Natural killer cell treated with Interleukin-12 subunit alpha and Interleukin-12 subunit beta and Interleukin-15 and Interleukin-18, amount 100 ng/mL, for 72 hours (primary cell): ENCODE measurements around the gene CFAP58. TPM values are rescaled to one million over a fixed set of nuclear protein-coding genes. Genes with fewer than 3 reads are reported as not detected.
A peak's percentile ranks its signal among the peaks of the same experiment; 100 is the strongest.

Experiments used
- ATAC-seq, 2 donors: fragments of 150-1000 bp; cut with Tn5 transposase in 1 of 2; sonication (Bioruptor Pico), chemical (Tn5 transposase) in 1 of 2; 2 replicates each; pipeline ENCODE4 v1.10.0; 2021
- DNase-seq: peaks from one replicate; pipeline ENCODE4 v3.0.0; 2022; ENCODE audit warnings: low spot score
- H3K27ac Mint-ChIP-seq, 2 donors: 1 replicate in 1 of 2; 2 replicates in 1 of 2; pipeline ENCODE4 v1.8.0; 2022; ENCODE audit warnings: mixed read lengths in 2 of 2, mild to moderate bottlenecking in 1 of 2, moderate library complexity in 1 of 2
- H3K27me3 Mint-ChIP-seq, 2 donors: 1 replicate in 1 of 2; 2 replicates in 1 of 2; pipeline ENCODE4 v1.8.0; 2022; ENCODE audit warnings: mixed read lengths in 2 of 2
- H3K36me3 Mint-ChIP-seq: one replicate; pipeline ENCODE4 v1.8.0; 2022; ENCODE audit warnings: mixed read lengths
- H3K4me1 Mint-ChIP-seq, 2 donors: 1 replicate in 1 of 2; 2 replicates in 1 of 2; pipeline ENCODE4 v1.8.0; 2022; ENCODE audit warnings: low read depth in 2 of 2, mixed read lengths in 2 of 2, mild to moderate bottlenecking in 1 of 2
- H3K4me3 Mint-ChIP-seq: one replicate; pipeline ENCODE4 v1.8.0; 2022; ENCODE audit warnings: mixed read lengths
- H3K9me3 Mint-ChIP-seq: 2 replicates; pipeline ENCODE4 v1.8.0; 2022; ENCODE audit warnings: mixed read lengths
- total RNA-seq, 2 donors: library from RNA; stranded (reverse); gene quantifications; one replicate each; pipeline ENCODE4 v1.2.3, GENCODE V29; 2022

CFAP58 gene
- total RNA-seq, 2 donors from 2014 or later: 0.38 to 0.67 TPM

DNA sequence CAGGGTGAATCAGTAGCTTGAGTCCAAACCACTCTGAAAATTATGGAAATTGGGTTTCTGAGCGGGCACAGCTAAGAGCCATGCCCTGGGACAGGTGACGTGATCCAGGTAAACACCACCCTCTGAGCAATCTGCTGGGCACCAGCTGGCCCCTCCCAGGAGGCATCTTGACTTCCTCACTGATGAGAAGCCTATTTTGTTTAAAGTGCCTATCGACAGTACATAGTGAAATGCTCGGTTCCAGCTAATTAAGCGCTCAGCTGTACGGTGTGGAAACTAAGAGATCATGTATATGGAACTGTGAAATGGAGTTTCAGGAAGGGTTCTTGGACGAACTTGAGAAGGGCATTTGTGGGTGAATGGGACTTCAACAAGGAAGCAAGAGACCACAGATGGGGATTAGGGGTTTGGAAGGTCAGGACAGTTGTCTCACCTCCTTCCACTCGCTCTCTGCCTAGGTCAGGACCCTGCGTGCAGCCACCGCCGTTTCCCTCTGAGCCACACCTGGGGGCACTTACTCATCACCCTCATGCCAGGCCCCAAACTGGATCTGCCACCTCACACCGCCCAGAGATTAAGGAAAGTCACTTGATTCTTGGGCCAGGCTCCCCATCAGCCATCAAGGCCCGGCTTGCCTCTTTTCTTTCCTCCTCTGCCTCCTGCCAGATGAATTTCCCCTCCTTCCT lies 18.5 kb upstream of the CFAP58 start:
- DNase-seq (no peak), ATAC-seq (no peak)
- Mint-ChIP-seq H3K4me1 (peaks cover 61 to 71% of the 10 kb centered on the region in 2 donors), H3K4me3 (peak overlapping the region; percentile 91), H3K36me3 (peaks cover 6% of the 10 kb centered on the region), H3K9me3 (no peaks in the 10 kb centered on the region), H3K27ac (peak overlapping the region; percentile 98 to 99), H3K27me3 (no peaks in the 10 kb centered on the region)

DNA sequence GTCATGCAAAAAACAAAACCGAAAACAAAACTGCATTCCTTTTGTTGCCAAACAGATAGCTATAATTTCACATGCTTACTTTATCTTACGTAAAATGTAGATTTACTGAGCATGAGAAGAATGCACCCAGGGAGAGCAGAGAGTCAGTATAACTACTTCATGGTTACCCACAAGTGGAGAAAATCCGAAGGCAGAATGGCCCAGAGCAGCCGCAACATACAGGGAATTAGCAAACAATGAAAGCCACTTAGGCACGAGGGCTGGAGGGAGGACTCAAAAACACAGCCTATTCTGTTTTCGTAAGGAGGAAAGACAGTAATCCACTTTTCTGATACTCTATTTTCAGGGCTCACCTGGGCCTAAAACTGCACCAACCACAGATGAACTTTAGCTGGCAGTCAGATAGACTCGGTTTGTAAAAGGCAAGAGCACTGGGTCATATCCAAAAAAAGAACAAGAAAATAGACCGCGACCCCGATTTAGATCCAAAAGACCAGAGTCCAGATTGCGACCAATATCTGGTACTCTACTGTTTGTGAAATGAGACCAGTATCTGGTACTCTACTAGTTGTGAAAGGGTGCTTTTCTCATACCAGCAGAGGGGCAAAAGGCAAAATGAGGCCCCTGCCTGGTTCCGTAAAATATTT lies 16.7 kb upstream of the CFAP58 start:
- peak overlapping the region; percentile 91 for H3K4me3 Mint-ChIP-seq
- peaks cover 50 to 60% of the 10 kb centered on the region in 2 donors for H3K4me1 Mint-ChIP-seq
- peak overlapping the region; percentile 98 to 99 for H3K27ac Mint-ChIP-seq
- no peaks in the 10 kb centered on the region for H3K27me3 Mint-ChIP-seq
- no peaks in the 10 kb centered on the region for H3K9me3 Mint-ChIP-seq
- DNase-seq (no peak), ATAC-seq (no peak)
- peaks cover 6% of the 10 kb centered on the region for H3K36me3 Mint-ChIP-seq

DNA sequence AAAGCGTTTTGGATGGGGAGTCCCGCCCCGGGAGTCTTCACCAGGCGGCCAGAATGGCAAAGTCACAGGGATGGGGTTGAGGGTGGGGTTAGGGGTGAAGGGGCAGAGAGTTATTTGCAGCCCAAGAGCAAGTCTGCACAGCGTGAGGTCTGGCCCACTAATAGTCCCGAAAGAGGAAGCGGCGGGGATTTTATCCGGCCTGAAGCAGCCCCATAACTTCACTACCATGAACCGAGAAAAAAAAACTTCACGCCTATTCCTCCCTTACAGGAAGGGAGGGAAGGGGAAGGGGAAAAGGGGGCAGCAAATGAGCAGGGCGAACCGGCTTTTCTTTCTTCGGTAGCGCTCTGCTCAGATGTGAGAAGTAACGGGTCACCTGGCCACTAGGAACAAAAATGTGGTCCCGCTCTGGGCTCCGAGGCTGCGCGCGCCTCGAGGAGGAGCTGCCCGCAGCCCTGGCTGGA lies 16.1 kb upstream of the CFAP58 start:
- Mint-ChIP-seq H3K9me3 (no peaks in the 10 kb centered on the region), H3K27me3 (no peaks in the 10 kb centered on the region), H3K4me3 (peak overlapping the region; percentile 91), H3K4me1 (peaks cover 47 to 57% of the 10 kb centered on the region in 2 donors), H3K27ac (peak overlapping the region; percentile 98 to 99), H3K36me3 (peaks cover 6% of the 10 kb centered on the region)
- DNase-seq (peak; percentile 73), ATAC-seq (peak; percentile 55 to 61)

DNA sequence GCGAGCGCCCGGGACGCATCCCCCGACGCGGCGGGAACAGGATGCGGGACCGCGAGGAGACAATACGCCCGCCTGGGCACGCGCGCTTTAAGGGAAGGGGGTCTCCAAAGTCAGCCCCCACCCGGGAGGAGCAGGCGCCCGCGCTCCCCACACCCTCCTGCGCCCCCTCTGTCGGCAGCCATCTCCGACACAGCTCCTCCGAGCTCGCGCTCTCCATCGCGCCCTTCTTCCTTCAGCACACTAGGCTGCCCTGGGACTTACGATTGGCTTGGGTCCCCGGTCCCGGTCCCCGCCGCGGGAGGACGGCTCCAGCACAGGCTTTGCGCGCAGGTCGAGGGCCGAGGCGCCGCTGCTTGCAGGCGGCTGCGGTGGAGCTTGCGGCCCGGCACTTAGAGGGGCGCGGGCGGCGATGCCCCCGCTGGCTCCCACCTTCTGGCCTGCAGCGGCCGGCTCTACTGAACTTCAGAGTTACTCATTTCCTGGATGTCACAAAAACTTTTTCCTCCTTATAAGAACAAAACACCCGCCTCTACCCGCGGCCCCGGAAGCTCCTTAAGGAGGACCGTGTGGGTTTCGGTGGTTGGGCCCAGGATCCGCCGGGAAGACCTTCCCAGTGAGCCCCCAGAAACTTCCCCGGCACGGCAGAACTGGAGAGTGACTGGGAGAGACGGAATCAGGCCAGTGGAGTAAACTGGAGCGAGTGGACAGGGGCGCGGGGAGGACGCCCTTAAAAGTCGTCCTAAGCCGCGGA lies 15.5 kb upstream of the CFAP58 start, which contains the start of gene ITPRIP:
TSS of gene ITPRIP (minus strand) at position 481 of the 751 bp plus-strand sequence. CDS start 22,414 bp downstream, outside the sequence.
- H3K27me3 Mint-ChIP-seq: no peaks in the 10 kb centered on the region
- peaks cover 6% of the 10 kb centered on the region for H3K36me3 Mint-ChIP-seq
- peak within 1 kb of the TSS; percentile 91 for H3K4me3 Mint-ChIP-seq
- H3K4me1 Mint-ChIP-seq: peaks cover 41 to 51% of the 10 kb centered on the region in 2 donors
- peak; percentile 84 for DNase-seq
- peak within 1 kb of the TSS; percentile 98 to 99 for H3K27ac Mint-ChIP-seq
- H3K9me3 Mint-ChIP-seq: no peaks in the 10 kb centered on the region
- peak; percentile 91 for ATAC-seq

DNA sequence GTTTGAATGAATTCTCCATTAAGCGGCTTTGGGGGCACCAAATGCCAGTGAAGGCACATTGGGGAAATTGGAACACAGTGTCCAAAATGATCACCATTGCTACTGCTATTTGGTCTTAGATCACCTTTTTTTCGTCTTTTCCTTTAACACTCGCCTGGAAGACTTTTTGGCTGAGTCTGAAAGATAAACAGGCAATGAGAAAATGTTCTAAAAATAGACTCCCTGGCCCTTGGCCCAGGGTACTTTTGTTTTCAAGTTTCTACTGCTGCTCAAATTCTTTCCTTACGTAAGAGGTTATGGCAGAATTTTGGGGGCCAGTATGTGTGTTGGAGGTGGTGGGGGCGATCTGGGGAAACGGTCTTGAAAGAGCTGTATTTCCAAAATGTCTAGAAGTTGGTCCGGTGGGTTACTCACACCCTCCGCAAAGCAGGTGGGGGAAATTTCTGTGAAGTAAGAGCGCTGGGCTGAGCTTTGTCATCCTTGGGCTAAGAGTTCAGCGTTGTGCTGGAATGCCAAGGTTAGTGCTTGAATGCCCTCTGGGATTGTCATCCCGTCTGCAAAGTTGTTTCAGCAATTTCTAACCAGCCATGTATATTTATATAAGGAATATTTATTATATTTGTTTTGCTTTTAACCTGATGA lies 14.0 kb upstream of the CFAP58 start:
- H3K36me3 Mint-ChIP-seq: peaks cover 6% of the 10 kb centered on the region
- H3K9me3 Mint-ChIP-seq: no peaks in the 10 kb centered on the region
- peak overlapping the region; percentile 98 to 99 for H3K27ac Mint-ChIP-seq
- ATAC-seq (no peak), DNase-seq (no peak)
- peaks cover 34 to 39% of the 10 kb centered on the region in 2 donors for H3K4me1 Mint-ChIP-seq
- no peaks in the 10 kb centered on the region for H3K27me3 Mint-ChIP-seq
- peak overlapping the region; percentile 91 for H3K4me3 Mint-ChIP-seq

DNA sequence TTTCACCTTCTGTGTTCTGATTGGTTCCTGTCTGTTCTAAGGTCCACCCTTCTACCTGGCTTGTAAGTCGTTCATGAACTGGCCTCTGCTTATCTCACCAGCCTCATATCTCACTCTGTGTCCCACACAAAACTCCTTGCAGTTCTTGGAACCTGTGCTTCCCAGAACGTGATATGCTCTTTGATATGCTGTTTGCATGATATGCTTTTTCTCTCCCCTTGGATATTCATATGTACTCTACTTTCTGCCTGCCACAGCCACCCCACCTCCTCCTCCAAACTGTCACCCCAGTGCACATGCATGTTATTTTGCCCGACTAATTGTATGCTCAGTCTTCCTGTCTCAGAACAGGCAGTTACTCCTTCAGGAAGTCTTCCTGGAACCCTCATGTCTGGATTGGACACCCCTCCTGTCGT lies 13.5 kb upstream of the CFAP58 start:
- no peaks in the 10 kb centered on the region for H3K9me3 Mint-ChIP-seq
- H3K27me3 Mint-ChIP-seq: no peaks in the 10 kb centered on the region
- ATAC-seq: no peak
- H3K27ac Mint-ChIP-seq: peak overlapping the region; percentile 98 to 99
- H3K36me3 Mint-ChIP-seq: peaks cover 6% of the 10 kb centered on the region
- H3K4me3 Mint-ChIP-seq: peak overlapping the region; percentile 91
- H3K4me1 Mint-ChIP-seq: peaks cover 34% of the 10 kb centered on the region in 2 donors
- DNase-seq: no peak

DNA sequence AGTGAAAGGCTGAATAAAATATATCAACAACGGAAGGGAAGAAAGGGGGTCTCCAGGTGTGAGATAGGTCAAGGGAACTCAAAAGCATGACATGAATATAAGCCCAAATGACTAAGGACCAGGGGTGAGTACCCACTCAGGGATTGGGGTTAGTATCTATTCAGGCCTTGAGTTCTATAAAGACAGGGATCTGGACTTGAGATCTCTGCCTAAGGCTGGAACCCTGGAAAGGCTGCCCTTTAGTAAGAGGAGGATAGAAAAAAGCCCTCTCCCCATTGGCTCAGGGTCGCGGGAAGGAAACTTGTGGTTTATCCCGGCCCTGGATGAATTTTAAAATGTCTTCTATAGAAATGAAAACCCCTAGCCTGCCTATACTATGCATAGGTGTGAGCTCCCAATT lies 13.0 kb upstream of the CFAP58 start:
- Mint-ChIP-seq H3K27ac (peak overlapping the region; percentile 98 to 99), H3K4me3 (no peak overlapping the region), H3K27me3 (no peaks in the 10 kb centered on the region), H3K36me3 (peaks cover 6% of the 10 kb centered on the region), H3K9me3 (no peaks in the 10 kb centered on the region), H3K4me1 (peaks cover 31 to 34% of the 10 kb centered on the region in 2 donors)
- ATAC-seq: no peak
- no peak for DNase-seq

DNA sequence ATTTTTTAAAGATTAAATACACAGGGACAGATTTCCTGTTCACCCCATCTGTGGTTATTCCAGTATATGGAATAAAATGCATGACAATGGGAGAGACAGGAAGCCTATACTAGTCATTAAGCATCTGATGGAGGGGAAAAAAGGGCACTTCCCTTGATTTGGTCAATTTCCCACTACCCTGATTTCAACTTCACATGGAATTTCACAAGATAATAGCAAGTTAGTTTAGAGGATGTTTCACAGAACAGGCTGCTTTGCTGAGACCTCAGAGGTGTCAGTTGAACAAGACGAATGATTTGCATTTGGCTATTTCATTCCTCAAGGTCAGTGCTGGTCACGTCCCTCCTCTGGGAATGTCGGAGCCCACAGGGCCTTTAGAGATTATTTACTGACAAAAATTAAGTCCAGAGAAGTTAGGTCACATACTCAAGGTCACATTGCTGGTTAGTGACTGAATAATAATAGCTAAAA lies 10.7 kb upstream of the CFAP58 start:
- no peak overlapping the region for H3K4me3 Mint-ChIP-seq
- H3K9me3 Mint-ChIP-seq: no peaks in the 10 kb centered on the region
- ATAC-seq (no peak), DNase-seq (no peak)
- H3K36me3 Mint-ChIP-seq: no peaks in the 10 kb centered on the region
- H3K27me3 Mint-ChIP-seq: no peaks in the 10 kb centered on the region
- peaks cover 26 to 28% of the 10 kb centered on the region in 2 donors for H3K4me1 Mint-ChIP-seq
- no peak overlapping the region for H3K27ac Mint-ChIP-seq

DNA sequence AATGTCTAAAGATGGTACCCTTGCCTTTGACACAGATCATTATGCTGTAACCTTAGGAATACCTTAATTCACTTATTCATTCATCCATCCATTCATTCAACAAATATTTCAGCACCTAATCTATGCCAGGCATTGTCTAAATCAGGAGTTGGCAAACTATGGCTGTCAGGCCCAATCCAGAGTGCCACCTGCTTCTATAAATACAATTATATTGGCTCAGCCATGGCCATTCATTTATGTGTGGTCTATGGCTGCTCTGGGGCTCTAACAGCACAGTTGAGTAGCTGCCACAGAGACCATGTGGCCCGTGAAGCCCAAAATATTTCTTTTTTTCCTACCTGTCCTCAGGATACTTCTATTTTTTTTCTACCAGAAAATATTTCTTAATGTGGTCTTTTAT lies 9.4 kb upstream of the CFAP58 start:
- DNase-seq: no peak
- no peaks in the 10 kb centered on the region for H3K9me3 Mint-ChIP-seq
- H3K36me3 Mint-ChIP-seq: no peaks in the 10 kb centered on the region
- H3K4me3 Mint-ChIP-seq: no peak overlapping the region
- no peaks in the 10 kb centered on the region for H3K27me3 Mint-ChIP-seq
- peak overlapping the region in 1 of 2 donors; percentile 21 for H3K27ac Mint-ChIP-seq
- ATAC-seq: no peak
- peaks cover 20 to 25% of the 10 kb centered on the region in 2 donors for H3K4me1 Mint-ChIP-seq

DNA sequence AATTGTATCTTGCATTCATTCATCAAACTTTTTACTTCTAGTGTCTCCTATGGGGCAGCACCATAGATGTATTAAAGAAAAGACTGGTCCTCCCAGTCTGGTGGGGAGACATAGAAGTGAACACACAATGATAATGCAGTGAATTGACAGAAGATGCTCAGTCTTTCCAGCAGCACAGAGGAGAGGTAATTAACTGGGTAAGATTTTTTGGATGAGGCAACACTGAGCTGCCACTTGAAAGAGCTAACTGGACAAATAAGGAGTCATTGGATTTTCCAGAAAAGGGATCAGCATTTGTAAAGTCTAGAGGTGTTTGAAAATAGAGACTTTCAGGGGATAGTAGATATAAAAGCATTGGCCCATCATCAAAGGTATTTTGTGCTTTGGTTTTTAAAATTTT lies 8.1 kb upstream of the CFAP58 start:
- no peak for DNase-seq
- Mint-ChIP-seq H3K27me3 (no peaks in the 10 kb centered on the region), H3K27ac (peak overlapping the region; percentile 32 to 61), H3K4me3 (peak overlapping the region; percentile 14), H3K4me1 (peaks cover 9 to 12% of the 10 kb centered on the region in 2 donors), H3K36me3 (no peaks in the 10 kb centered on the region), H3K9me3 (no peaks in the 10 kb centered on the region)
- no peak for ATAC-seq

DNA sequence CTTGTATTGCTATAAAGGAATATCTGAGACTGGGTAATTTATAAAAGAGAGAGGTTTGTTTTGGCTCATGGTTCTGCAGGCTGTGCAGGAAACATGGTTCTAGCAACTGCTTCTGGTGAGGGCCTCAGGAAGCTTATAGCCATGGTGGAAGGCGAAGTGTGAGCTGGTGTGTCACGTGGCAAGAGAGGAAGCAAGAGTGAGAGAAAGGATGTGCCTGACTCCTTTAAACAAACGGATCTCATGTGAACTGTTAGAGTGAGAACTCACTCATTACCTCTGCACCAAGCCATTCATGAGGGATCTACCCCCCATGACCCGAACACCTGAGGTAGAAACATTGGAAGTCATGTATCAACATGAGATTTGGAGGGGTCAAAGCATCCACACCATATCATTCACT lies 7.7 kb upstream of the CFAP58 start:
- no peaks in the 10 kb centered on the region for H3K36me3 Mint-ChIP-seq
- H3K4me3 Mint-ChIP-seq: no peak overlapping the region
- H3K9me3 Mint-ChIP-seq: no peaks in the 10 kb centered on the region
- peak overlapping the region; percentile 32 to 61 for H3K27ac Mint-ChIP-seq
- DNase-seq: no peak
- H3K27me3 Mint-ChIP-seq: no peaks in the 10 kb centered on the region
- H3K4me1 Mint-ChIP-seq: peaks cover 9 to 12% of the 10 kb centered on the region in 2 donors
- peak; percentile 63 to 77 for ATAC-seq

DNA sequence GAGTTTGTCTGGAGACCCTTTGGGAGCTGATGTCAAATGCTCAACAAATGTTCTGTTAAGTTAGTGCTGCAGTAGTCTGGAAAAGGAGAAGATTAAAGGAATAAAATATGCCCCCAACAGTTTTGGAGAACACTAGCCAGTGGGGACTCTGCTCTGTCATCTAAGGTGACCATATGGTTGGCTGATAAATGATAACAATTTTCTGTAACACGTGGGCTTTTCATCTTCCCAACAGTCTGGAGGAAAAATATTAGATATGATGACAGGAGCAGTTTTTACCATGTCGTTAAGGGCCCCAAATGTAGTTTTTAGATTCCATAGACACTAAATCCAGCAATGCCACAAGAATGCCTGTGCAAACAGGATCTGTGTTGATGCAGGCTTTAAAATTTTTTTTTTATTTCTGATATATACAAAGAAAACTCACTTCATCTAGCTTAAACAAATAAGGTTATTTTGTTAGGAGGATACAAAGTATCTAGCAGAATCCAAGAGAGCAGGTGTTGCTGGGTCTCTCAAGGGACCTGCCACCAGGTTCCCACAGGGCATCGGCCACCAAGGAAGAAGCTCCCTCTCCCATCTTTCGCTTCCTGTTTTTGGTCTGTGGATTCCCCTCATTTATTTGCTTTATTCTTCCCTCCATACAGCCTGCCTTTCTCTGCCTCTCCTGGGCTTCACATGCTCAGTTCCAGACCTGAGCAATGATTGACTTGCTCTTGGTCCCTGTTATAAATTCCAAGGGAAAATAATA lies 6.2 kb upstream of the CFAP58 start:
- Mint-ChIP-seq H3K27ac (no peak overlapping the region), H3K9me3 (no peaks in the 10 kb centered on the region), H3K4me3 (no peak overlapping the region), H3K36me3 (no peaks in the 10 kb centered on the region), H3K27me3 (no peaks in the 10 kb centered on the region), H3K4me1 (peaks cover 12 to 15% of the 10 kb centered on the region in 2 donors)
- no peak for ATAC-seq
- no peak for DNase-seq

DNA sequence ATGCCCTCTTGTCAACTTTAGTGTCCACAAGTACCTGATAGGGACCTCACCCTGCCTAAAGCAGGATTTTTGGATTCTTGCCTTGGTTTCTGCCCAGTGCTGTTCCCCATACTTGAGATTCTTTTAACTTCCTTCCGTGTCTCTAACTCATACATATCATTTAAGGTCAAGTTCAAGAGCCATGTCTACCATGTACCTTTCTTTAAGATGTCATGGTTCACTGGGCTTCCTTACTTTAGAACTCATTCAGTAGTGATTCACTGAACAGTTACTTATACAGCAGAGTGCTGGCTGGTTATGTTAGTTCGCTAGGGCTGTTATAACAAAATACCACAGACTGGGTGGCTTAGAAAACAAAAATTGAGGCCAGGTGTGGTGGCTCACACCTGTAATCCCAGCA lies 5.0 kb upstream of the CFAP58 start:
- no peak overlapping the region for H3K27ac Mint-ChIP-seq
- peaks cover 12 to 17% of the 10 kb centered on the region in 2 donors for H3K4me1 Mint-ChIP-seq
- H3K36me3 Mint-ChIP-seq: no peaks in the 10 kb centered on the region
- ATAC-seq (no peak), DNase-seq (no peak)
- H3K27me3 Mint-ChIP-seq: no peaks in the 10 kb centered on the region
- H3K4me3 Mint-ChIP-seq: no peak overlapping the region
- no peaks in the 10 kb centered on the region for H3K9me3 Mint-ChIP-seq
